K562 (cell line): ENCODE results near the gene TBX1. TPM values are rescaled to one million over a fixed set of nuclear protein-coding genes. Genes with fewer than 3 reads are reported as not detected.

Experiments used
- ATAC-seq: fragments of 200-7000 bp; cut with Tn5 transposase; 3 replicates; pipeline ENCODE4 v1.9.1; 2020; ENCODE audit warnings: moderate library complexity
- BruUV-seq: library from RNA; stranded (reverse); fragments of 400-500 nt; replicated peaks from 2 replicates; lab custom pipeline; 2021; lab: Mats Ljungman, UMichigan
- CTCF ChIA-PET: fragments of 300-600 bp; formaldehyde crosslinking; extraction: SDS; loops from one replicate; lab custom pipeline; 2021; ENCODE audit warnings: low intra/inter-chr PET ratio; lab: Yijun Ruan, JAX
- POLR2A ChIA-PET: fragments of 300-600, 350-650 bp; sonication (Branson Sonifier 250); formaldehyde crosslinking; extraction: SDS; loops from one replicate; lab custom pipeline; 2021; ENCODE audit warnings: antibody characterized with exemption, inconsistent platforms; lab: Yijun Ruan, JAX
- DNase-seq, 4 experiments: peaks; one replicate each; pipeline versions ENCODE4 v3.0.0 to v3.0.0-alpha.2; 2011 to 2018; ENCODE audit warnings: low spot score in 3 of 4, mixed read lengths in 3 of 4; ENCODE audit errors: extremely low read depth in 1 of 4
- FAIRE-seq: peaks from 2 replicates; lab custom pipeline; 2011; peaks lifted over from hg19 to GRCh38; lab: Jason Lieb, UNC
- H2AFZ ChIP-seq: 2 replicates; pipeline ENCODE4 v1.6.0; 2011; ENCODE audit warnings: low read depth, low read length, control low read depth, inconsistent platforms
- H3K27ac ChIP-seq: fragments of 200-600 bp; 3 replicates; pipeline ENCODE4 v1.8.0; 2011; ENCODE audit warnings: low read depth, mild to moderate bottlenecking, control low read depth, inconsistent platforms, low read length, moderate library complexity, mixed read lengths; ENCODE audit errors: extremely low read depth
- H3K27me3 ChIP-seq, 2 experiments: fragments of 300-600 bp in 1 of 2; 2 replicates in 1 of 2; 3 replicates in 1 of 2; pipeline versions ENCODE4 v1.6.0 to v1.8.0; 2011; ENCODE audit warnings: inconsistent platforms in 2 of 2, low read length in 2 of 2, mild to moderate bottlenecking in 1 of 2, mixed read lengths in 1 of 2, moderate library complexity in 1 of 2; ENCODE audit not compliant: control insufficient read depth in 2 of 2, insufficient read depth in 2 of 2
- H3K36me3 ChIP-seq: fragments of 300-600 bp; 3 replicates; pipeline ENCODE4 v1.8.0; 2011; ENCODE audit warnings: mild to moderate bottlenecking, low read length, inconsistent platforms; ENCODE audit not compliant: control insufficient read depth, insufficient read depth
- H3K4me1 ChIP-seq, 2 experiments: fragments of 200-600 bp in 1 of 2; replicated peaks in 1 of 2; 2 replicates in 1 of 2; 3 replicates in 1 of 2; pipeline versions ENCODE4 v1.5.1 to v1.8.0; 2011; ENCODE audit warnings: inconsistent platforms in 2 of 2, low read length in 2 of 2, mild to moderate bottlenecking in 1 of 2, mixed read lengths in 1 of 2, moderate library complexity in 1 of 2; ENCODE audit not compliant: control insufficient read depth in 2 of 2, insufficient read depth in 2 of 2
- H3K4me2 ChIP-seq: 2 replicates; pipeline ENCODE4 v1.6.1; 2011; ENCODE audit warnings: low read length, control low read depth, inconsistent platforms, mixed read lengths; ENCODE audit not compliant: insufficient read depth
- H3K4me3 ChIP-seq: fragments of 200-600 bp; sonication (generic), shearing (Covaris generic); 2 replicates; pipeline ENCODE4 v1.5.1; 2016; ENCODE audit warnings: control low read depth, inconsistent platforms
- H3K79me2 ChIP-seq: fragments of 200-600 bp; 3 replicates; pipeline ENCODE4 v1.8.0; 2011; ENCODE audit warnings: low read length, inconsistent platforms; ENCODE audit not compliant: control insufficient read depth, insufficient read depth
- H3K9ac ChIP-seq, 2 experiments: 2 replicates each; pipeline versions ENCODE4 v1.6.0 to v1.6.1; 2011; ENCODE audit warnings: low read depth in 2 of 2, low read length in 2 of 2, control low read depth in 1 of 2, inconsistent platforms in 1 of 2, mild to moderate bottlenecking in 1 of 2, mixed read lengths in 1 of 2; ENCODE audit not compliant: insufficient read depth in 1 of 2
- H3K9me1 ChIP-seq: one replicate; pipeline ENCODE4 v1.6.0; 2011; ENCODE audit warnings: inconsistent platforms, mild to moderate bottlenecking, low read length, moderate library complexity; ENCODE audit not compliant: control insufficient read depth, insufficient read depth
- H3K9me3 ChIP-seq: replicated peaks from 2 replicates; pipeline ENCODE4 v1.5.1; 2011; ENCODE audit warnings: low read depth, low read length, inconsistent platforms; ENCODE audit not compliant: control insufficient read depth, insufficient read depth
- H4K20me1 ChIP-seq: replicated peaks from 2 replicates; pipeline ENCODE4 v1.6.1; 2011; ENCODE audit warnings: low read length, inconsistent platforms, mixed read lengths; ENCODE audit not compliant: control insufficient read depth, insufficient read depth
- BCL6 ChIP-seq: fragments of 250-450 bp; sonication (Bioruptor Pico); IDR thresholded peaks from 2 replicates; pipeline ENCODE4 v1.4.0; 2020
- CXXC5 ChIP-seq: fragments of 250-450 bp; sonication (Bioruptor Pico); IDR thresholded peaks from 2 replicates; pipeline ENCODE4 v1.8.0; 2022; ENCODE audit warnings: inconsistent platforms, mild to moderate bottlenecking, moderate library complexity
- DPF2 ChIP-seq: fragments of 450-650 bp; IDR thresholded peaks from 2 replicates; pipeline ENCODE4 v1.6.1; 2016
- ETS2 ChIP-seq: IDR thresholded peaks from 2 replicates; pipeline ENCODE4 v1.6.1; 2016; ENCODE audit warnings: borderline replicate concordance, missing genetic modification characterization, mild to moderate bottlenecking, moderate library complexity, missing compliant biosample characterization; ENCODE audit not compliant: poor library complexity, severe bottlenecking
- KLF10 ChIP-seq: fragments of 250-450 bp; sonication (Bioruptor Pico); IDR thresholded peaks from 2 replicates; pipeline ENCODE4 v1.6.1; 2021; ENCODE audit warnings: matching md5 sums
- MEIS2 ChIP-seq: fragments of 450-650 bp; IDR thresholded peaks from 2 replicates; pipeline ENCODE4 v1.6.1; 2014; ENCODE audit warnings: mild to moderate bottlenecking; ENCODE audit not compliant: partially characterized antibody
- NONO ChIP-seq, 2 experiments: fragments of 200-400 bp in 1 of 2; fragments of 450-650 bp in 1 of 2; formaldehyde crosslinking in 1 of 2; IDR thresholded peaks; 2 replicates each; pipeline ENCODE4 v1.6.1; 2017; ENCODE audit warnings: low read depth in 2 of 2, mild to moderate bottlenecking in 2 of 2, moderate library complexity in 2 of 2, low read length in 1 of 2
- RUNX1 ChIP-seq: sonication (generic); IDR thresholded peaks from 2 replicates; pipeline ENCODE4 v1.6.1; 2016; ENCODE audit warnings: antibody characterized with exemption, low read depth
- SMAD4 ChIP-seq: fragments of 250-450 bp; sonication (Bioruptor Pico); conservative IDR thresholded peaks from 2 replicates; pipeline ENCODE4 v1.8.0; 2021; ENCODE audit warnings: inconsistent platforms, mild to moderate bottlenecking, moderate library complexity
- ZC3H4 ChIP-seq: sonication (generic); formaldehyde crosslinking; IDR thresholded peaks from 2 replicates; pipeline ENCODE4 v1.9.0; 2021; ENCODE audit warnings: missing genetic modification reagents, borderline replicate concordance
- ZNF717 ChIP-seq: fragments of 250-450 bp; sonication (Bioruptor Pico); IDR thresholded peaks from 2 replicates; pipeline ENCODE4 v1.5.0; 2021
- WGBS: fragments of 100-300 bp; shearing (Covaris generic); methylation state at CpG from one replicate; pipeline ENCODE4 v1.1.6; 2016; ENCODE audit warnings: low coverage, mixed read lengths; ENCODE audit not compliant: insufficient coverage; ENCODE audit errors: missing lambda C conversion rate; 5-methylcytosine and 5-hydroxymethylcytosine counted together
- in situ Hi-C: fragments of 300-500 bp; cut with MboI; formaldehyde crosslinking; loops from 4 replicates; pipeline ENCODE4 v1.15.0; 2018; ENCODE audit warnings: inconsistent platforms, mixed read lengths
- intact Hi-C: fragments of 100-400 bp; cut with micrococcal nuclease; formaldehyde crosslinking; loops from 2 replicates; pipeline ENCODE4 v1.14.2; 2022
- polyA plus RNA-seq, 8 experiments: library from polyadenylated mRNA; depleted of rRNA in 4 of 8; stranded (reverse) in 5 of 8; unstranded in 3 of 8; fragments of >200 nt; fragmentation: Nextera tagmentation in 2 of 8; fragmentation: Illumina TruSeq in 1 of 8; extraction: Ambion mirVana in 2 of 8; extraction: Trizol in 1 of 8; gene quantifications; 2 replicates each; pipeline versions ENCODE4 v1.2.1 to v1.2.3, GENCODE V29; 2011 to 2014; ENCODE audit warnings: inconsistent platforms in 1 of 8, missing spikeins in 1 of 8
- total RNA-seq, 7 experiments: library from RNA; depleted of rRNA in 6 of 7; stranded (reverse); fragments of >200 nt in 6 of 7; fragmentation: Illumina TruSeq in 2 of 7; extraction: Trizol in 2 of 7; gene quantifications; 2 replicates each; pipeline versions ENCODE4 v1.2.1 to v1.2.3, GENCODE V29; 2011 to 2021; ENCODE audit warnings: low replicate concordance in 1 of 7
- TF ChIP-seq, protein P1 (sequence below): sonication (generic); formaldehyde crosslinking; IDR thresholded peaks from 2 replicates; pipeline ENCODE4 v1.8.1; 2023; ENCODE audit warnings: mild to moderate bottlenecking, missing genetic modification reagents
- TF ChIP-seq, protein P2 (sequence below), 2 experiments: fragments of 200-800 bp in 1 of 2; sonication (Bioruptor generic) in 1 of 2; sonication (generic) in 1 of 2; formaldehyde crosslinking in 1 of 2; IDR thresholded peaks in 1 of 2; conservative IDR thresholded peaks in 1 of 2; 2 replicates each; pipeline versions ENCODE4 v1.5.0 to v1.6.1; 2016 to 2020; ENCODE audit warnings: missing compliant biosample characterization in 1 of 2, missing genetic modification characterization in 1 of 2, missing genetic modification reagents in 1 of 2
- TF ChIP-seq, protein P3 (sequence below): fragments of 150-350 bp; conservative IDR thresholded peaks from 2 replicates; pipeline ENCODE4 v1.6.1; 2014; ENCODE audit warnings: low read length

Gene TBX1
- total and polyA plus RNA-seq, 9 of the 15 experiments (the other 6 are each of a cell fraction or from before 2014, with no cell fraction given) = 0.07 to 35.0 (median 3.9) TPM

DNA sequence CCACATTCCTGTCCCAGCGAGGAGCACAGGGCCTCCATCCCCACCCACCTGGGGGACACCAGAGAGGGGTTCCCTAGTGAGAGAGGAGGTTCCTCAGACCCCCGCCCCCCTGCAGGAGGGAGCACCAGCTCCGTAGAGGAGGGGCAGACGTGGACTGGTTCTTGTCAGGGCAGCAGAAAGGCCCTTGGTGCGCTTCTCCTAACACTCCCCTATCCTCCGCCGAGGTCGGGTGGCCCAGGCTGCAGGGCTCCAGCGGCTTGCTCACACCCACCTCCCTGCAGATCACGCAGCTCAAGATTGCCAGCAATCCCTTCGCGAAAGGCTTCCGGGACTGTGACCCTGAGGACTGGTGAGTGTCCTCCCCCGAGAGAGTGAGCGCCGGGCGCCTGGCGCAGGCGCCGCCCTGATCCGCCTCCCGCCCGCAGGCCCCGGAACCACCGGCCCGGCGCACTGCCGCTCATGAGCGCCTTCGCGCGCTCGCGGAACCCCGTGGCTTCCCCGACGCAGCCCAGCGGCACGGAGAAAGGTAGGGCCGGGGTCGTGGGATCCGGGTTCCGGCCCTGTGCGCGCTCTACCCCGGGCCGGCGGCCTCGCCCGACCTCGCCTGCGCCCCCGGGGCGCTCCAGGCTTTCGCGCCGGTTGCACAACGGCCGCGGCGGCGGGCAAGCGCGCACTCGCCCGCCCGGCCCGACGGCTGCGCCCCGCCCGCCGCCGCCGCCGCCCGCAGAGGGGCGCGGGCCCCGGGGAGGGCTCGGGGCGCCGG, 5.1 kb downstream of the TBX1 start:
- H3K36me3 ChIP-seq = peaks cover 8% of the 10 kb centered on the region; the same call in 1 of the 3 replicates
- H3K27me3 ChIP-seq = peaks cover 0 to 10% of the 10 kb centered on the region in 2 experiments; a peak in 2 of 5 replicates
- H3K9me3 ChIP-seq = no peaks in the 10 kb centered on the region
- CTCF ChIA-PET = no interaction called here
- POLR2A ChIA-PET = interaction anchor here (0.6 to 6.7 kb wide), 6 partner anchors 12 to 146 kb away, joined by 3 to 78 read pairs (median 4); no protein-coding TSS in a partner anchor
- peaks cover 25% of the 10 kb centered on the region for H3K79me2 ChIP-seq
- H2AFZ ChIP-seq = 0 out of 2 replicates have a peak overlapping the region, but pooled peaks have one; percentile 5
- H3K9me1 ChIP-seq = peaks cover 6% of the 10 kb centered on the region
- in situ Hi-C loops (no loop called here), intact Hi-C loops (loop anchor here (2.0 kb wide), 1 partner anchor 35 kb away; no protein-coding TSS in a partner anchor)
- H3K4me2 ChIP-seq = no peak overlapping the region
- peak overlapping the region in 1 of 2 experiments; percentile 41; a peak in 2 of 4 replicates for H3K9ac ChIP-seq
- BruUV-seq = no TSS peak
- no peak overlapping the region for H3K4me3 ChIP-seq
- H3K27ac ChIP-seq = peak overlapping the region; percentile 2; the same call in 1 of the 3 replicates
- 69% methylated on average over 64 of the region's 83 CpGs for WGBS
- peak; percentile 64 to 82 (median 75) for DNase-seq
- ATAC-seq = peak; percentile 1
- H3K4me1 ChIP-seq = peaks cover 6 to 92% of the 10 kb centered on the region in 2 experiments; a peak in 3 of 5 replicates
- 0 out of 2 replicates have a peak, but pooled peaks cover 3% of the 10 kb centered on the region for H4K20me1 ChIP-seq
- no peak for FAIRE-seq
- no peak for TF ChIP-seq ZC3H4 (CRISPR knock-in tag)
- no peak for TF ChIP-seq MEIS2
- TF ChIP-seq, protein P1, sequence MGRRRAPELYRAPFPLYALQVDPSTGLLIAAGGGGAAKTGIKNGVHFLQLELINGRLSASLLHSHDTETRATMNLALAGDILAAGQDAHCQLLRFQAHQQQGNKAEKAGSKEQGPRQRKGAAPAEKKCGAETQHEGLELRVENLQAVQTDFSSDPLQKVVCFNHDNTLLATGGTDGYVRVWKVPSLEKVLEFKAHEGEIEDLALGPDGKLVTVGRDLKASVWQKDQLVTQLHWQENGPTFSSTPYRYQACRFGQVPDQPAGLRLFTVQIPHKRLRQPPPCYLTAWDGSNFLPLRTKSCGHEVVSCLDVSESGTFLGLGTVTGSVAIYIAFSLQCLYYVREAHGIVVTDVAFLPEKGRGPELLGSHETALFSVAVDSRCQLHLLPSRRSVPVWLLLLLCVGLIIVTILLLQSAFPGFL = no peak
- peak in 1 of 2 experiments; percentile 61; a peak in 1 of 4 replicates for TF ChIP-seq NONO (IDR thresholded peaks at IDR 0.05; ENCODE audit: low read depth in 2 of 2, low read length in 1 of 2)
- TF ChIP-seq RUNX1 = no peak
- TF ChIP-seq, protein P2, sequence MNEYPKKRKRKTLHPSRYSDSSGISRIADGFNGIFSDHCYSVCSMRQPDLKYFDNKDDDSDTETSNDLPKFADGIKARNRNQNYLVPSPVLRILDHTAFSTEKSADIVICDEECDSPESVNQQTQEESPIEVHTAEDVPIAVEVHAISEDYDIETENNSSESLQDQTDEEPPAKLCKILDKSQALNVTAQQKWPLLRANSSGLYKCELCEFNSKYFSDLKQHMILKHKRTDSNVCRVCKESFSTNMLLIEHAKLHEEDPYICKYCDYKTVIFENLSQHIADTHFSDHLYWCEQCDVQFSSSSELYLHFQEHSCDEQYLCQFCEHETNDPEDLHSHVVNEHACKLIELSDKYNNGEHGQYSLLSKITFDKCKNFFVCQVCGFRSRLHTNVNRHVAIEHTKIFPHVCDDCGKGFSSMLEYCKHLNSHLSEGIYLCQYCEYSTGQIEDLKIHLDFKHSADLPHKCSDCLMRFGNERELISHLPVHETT (CRISPR knock-in tag; conservative IDR thresholded peaks at IDR 0.05 in 1 of 2, IDR thresholded peaks at IDR 0.05 in 1 of 2) = peak in 1 of 2 experiments; percentile 7; a peak in 1 of 4 replicates
- no peak for TF ChIP-seq BCL6 (CRISPR knock-in tag)
- no peak for TF ChIP-seq KLF10 (CRISPR knock-in tag)
- no peak for TF ChIP-seq ZNF717 (CRISPR knock-in tag)
- TF ChIP-seq CXXC5 (CRISPR knock-in tag) = peak; percentile 56
- TF ChIP-seq DPF2 = no peak
- TF ChIP-seq, protein P3, sequence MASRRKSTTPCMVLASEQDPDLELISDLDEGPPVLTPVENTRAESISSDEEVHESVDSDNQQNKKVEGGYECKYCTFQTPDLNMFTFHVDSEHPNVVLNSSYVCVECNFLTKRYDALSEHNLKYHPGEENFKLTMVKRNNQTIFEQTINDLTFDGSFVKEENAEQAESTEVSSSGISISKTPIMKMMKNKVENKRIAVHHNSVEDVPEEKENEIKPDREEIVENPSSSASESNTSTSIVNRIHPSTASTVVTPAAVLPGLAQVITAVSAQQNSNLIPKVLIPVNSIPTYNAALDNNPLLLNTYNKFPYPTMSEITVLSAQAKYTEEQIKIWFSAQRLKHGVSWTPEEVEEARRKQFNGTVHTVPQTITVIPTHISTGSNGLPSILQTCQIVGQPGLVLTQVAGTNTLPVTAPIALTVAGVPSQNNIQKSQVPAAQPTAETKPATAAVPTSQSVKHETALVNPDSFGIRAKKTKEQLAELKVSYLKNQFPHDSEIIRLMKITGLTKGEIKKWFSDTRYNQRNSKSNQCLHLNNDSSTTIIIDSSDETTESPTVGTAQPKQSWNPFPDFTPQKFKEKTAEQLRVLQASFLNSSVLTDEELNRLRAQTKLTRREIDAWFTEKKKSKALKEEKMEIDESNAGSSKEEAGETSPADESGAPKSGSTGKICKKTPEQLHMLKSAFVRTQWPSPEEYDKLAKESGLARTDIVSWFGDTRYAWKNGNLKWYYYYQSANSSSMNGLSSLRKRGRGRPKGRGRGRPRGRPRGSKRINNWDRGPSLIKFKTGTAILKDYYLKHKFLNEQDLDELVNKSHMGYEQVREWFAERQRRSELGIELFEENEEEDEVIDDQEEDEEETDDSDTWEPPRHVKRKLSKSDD = no peak
- TF ChIP-seq SMAD4 = no peak
- no peak for TF ChIP-seq ETS2 (tag)
